ENCODE data around the gene CLDN24.

DNA sequence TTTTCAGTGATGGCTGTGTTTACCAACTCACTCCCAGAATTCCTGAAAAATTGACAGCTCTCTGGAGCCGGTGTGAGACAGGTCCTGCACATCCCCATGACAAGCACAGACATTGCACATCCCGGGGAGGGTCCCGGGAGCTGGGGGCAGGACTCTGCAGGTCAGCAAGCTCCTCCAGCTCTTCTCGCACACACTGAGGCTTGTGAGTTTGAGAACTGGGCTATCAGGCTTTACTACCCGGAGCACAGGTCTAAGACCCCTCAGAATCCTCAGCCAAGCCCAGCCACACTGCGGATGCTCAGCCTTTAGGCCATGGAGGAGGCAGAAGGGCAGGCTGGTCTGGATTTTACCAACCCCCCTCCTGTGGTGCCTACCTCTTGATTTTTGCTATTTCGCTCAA lies 5.6 kb upstream of the CLDN24 start:
- TF ChIP-seq RCOR1 (IDR thresholded peaks at IDR 0.05; ENCODE audit: low read length) (no peak), POLR2AphosphoS5 (IDR thresholded peaks at IDR 0.05; ENCODE audit: low read depth, low read length) (no peak)
- TF ChIP-seq, protein P1, sequence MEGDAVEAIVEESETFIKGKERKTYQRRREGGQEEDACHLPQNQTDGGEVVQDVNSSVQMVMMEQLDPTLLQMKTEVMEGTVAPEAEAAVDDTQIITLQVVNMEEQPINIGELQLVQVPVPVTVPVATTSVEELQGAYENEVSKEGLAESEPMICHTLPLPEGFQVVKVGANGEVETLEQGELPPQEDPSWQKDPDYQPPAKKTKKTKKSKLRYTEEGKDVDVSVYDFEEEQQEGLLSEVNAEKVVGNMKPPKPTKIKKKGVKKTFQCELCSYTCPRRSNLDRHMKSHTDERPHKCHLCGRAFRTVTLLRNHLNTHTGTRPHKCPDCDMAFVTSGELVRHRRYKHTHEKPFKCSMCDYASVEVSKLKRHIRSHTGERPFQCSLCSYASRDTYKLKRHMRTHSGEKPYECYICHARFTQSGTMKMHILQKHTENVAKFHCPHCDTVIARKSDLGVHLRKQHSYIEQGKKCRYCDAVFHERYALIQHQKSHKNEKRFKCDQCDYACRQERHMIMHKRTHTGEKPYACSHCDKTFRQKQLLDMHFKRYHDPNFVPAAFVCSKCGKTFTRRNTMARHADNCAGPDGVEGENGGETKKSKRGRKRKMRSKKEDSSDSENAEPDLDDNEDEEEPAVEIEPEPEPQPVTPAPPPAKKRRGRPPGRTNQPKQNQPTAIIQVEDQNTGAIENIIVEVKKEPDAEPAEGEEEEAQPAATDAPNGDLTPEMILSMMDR (IDR thresholded peaks at IDR 0.05) = no peak
